AG09309 (cell line): Measurements from ENCODE around the gene TFCP2L1.
"Not testable (repeated sequence)": the region's sequence is repeated elsewhere in the genome, so short reads cannot be mapped to it uniquely, and the experiment has no call there.

Experiments used
- DNase-seq: peaks from one replicate; pipeline ENCODE4 v3.0.0-alpha.2; 2010; ENCODE audit warnings: low read depth
- H3K4me3 ChIP-seq: 2 replicates; pipeline ENCODE4 v1.5.1; 2011; ENCODE audit warnings: mild to moderate bottlenecking, low read depth, low read length, moderate library complexity; ENCODE audit not compliant: control insufficient read depth
- CTCF ChIP-seq: IDR thresholded peaks from 2 replicates; pipeline ENCODE4 v1.5.1; 2011; ENCODE audit warnings: mild to moderate bottlenecking, low read depth, low read length, inconsistent platforms; ENCODE audit not compliant: insufficient read depth, control insufficient read depth; ENCODE audit errors: missing control alignments

Gene TFCP2L1

GRCh38 chr2:121228521-121228920, 56.5 kb downstream of the TFCP2L1 start:
- H3K4me3 ChIP-seq: no peak overlapping the region
- TF ChIP-seq CTCF: no peak
- no peak for DNase-seq

GRCh38 chr2:121227381-121228144, 57.4 kb downstream of the TFCP2L1 start:
- H3K4me3 ChIP-seq, DNase-seq: not testable (repeated sequence)

- not testable (repeated sequence) for H3K4me3 ChIP-seq, DNase-seq
Measured at GRCh38 chr2:121225681-121226080, 59.3 kb downstream of the TFCP2L1 start.

GRCh38 chr2:121220995-121221394, 64.0 kb downstream of the TFCP2L1 start:
- H3K4me3 ChIP-seq: no peak overlapping the region
- DNase-seq: no peak
- no peak for TF ChIP-seq CTCF

GRCh38 chr2:121219866-121220265, 65.1 kb downstream of the TFCP2L1 start:
- no peak for TF ChIP-seq CTCF
- no peak overlapping the region for H3K4me3 ChIP-seq
- DNase-seq: no peak

GRCh38 chr2:121218386-121218938, 66.5 kb downstream of the TFCP2L1 start:
- no peak for DNase-seq
- no peak overlapping the region for H3K4me3 ChIP-seq
- no peak for TF ChIP-seq CTCF

- no peak for TF ChIP-seq CTCF
- no peak overlapping the region for H3K4me3 ChIP-seq
- no peak for DNase-seq
Measured at GRCh38 chr2:121217627-121218026, 67.4 kb downstream of the TFCP2L1 start.
